ENCODE results near the gene SUPT20H. TPM values are rescaled to one million over a fixed set of nuclear protein-coding genes. Genes with fewer than 3 reads are reported as not detected.

Gene SUPT20H
- total RNA-seq (100 to 1,000 TPM; 104 to 105 TPM), polyA plus RNA-seq (10 to 100 TPM; 59.9 to 66.2 TPM)

GRCh38 chr13:37058910-37059847 lies at the start of gene SUPT20H:
Gene SUPT20H (minus strand): TSS chr13:37059688. CDS start chr13:37051490, 8,198 bp downstream.
- Histone ChIP-seq H3K4me1 (ENCODE audit: insufficient read depth, low read length) (peaks cover 23% of the 10 kb centered on the region), H3K27me3 (ENCODE audit: insufficient read depth, low read length) (no peaks in the 10 kb centered on the region), H3K27ac (ENCODE audit: low read depth, low read length) (peak within 1 kb of the TSS; percentile 95), H3K36me3 (ENCODE audit: insufficient read depth, low read length) (no peaks in the 10 kb centered on the region), H3K9me3 (ENCODE audit: control insufficient read depth in 1 of 2, low read length in 2 of 2) (no peaks in the 10 kb centered on the region), H3K4me3 (ENCODE audit: low read length in 2 of 2) (peak within 1 kb of the TSS; percentile 72 to 77)
- peak within 1 kb of the TSS; percentile 91 to 97 (median 96) for H3K4me3 Mint-ChIP-seq
- CTCF ChIA-PET (ENCODE audit: partially characterized antibody), result interaction anchor here (0.7 kb wide), 1 partner anchor 59 kb away, joined by 5 read pairs; no protein-coding TSS in a partner anchor
- peak within 1 kb of the TSS; percentile 98 to 99 (median 99) for H3K27ac Mint-ChIP-seq
- peaks cover 14 to 56% (median 29%) of the 10 kb centered on the region in 4 donors for H3K4me1 Mint-ChIP-seq
- no peaks in the 10 kb centered on the region for H3K9me3 Mint-ChIP-seq
- peak; percentile 89 to 92 (median 90) for DNase-seq
- intact Hi-C loops (cut with micrococcal nuclease), result loop anchor here (1.0 to 2.0 kb wide), 5 partner anchors 59 to 1978 kb away; partner anchors contain the start of genes EXOSC8, RFXAP, SPART and UFM1
- peaks cover 6 to 22% of the 10 kb centered on the region in 2 donors for H3K36me3 Mint-ChIP-seq
- POLR2A ChIA-PET (ENCODE audit: partially characterized antibody), result interaction anchor here (1.0 to 4.9 kb wide), 2 partner anchors 12 to 59 kb away, joined by 5 to 49 read pairs; partner anchors contain the start of genes ALG5 and EXOSC8
- no peaks in the 10 kb centered on the region for H3K27me3 Mint-ChIP-seq

DNA sequence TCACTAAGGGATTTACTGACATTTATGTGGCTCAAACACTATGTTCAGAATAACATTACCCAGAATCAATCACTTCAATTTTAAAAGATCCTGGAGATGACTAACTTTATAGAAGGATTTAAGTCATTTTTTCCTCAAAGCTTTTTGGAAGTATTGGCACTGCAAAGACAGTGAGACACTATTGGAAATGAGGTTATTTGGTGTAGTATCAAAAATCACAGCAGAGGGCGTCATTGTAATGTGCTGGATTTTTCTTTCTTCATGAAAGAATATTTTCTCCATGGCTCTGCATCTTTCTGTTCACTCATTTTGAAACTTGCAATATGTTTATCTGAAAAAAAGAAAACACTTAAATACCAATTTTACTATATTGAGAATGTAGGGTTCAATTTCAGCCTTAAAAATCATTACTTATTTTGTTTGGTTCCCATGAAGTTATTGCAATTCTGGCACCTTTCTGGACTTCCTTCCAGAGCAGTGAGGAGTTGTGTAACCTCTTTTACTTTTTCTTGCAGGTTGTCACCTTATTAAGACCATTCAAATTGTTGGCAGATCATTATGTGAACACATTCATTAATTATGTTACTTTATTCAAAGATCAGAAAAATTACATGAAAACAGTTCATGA lies 49.7 kb upstream of the SUPT20H start:
- Histone ChIP-seq H3K27ac (ENCODE audit: low read depth, low read length) (no peak overlapping the region), H3K4me1 (ENCODE audit: insufficient read depth, low read length) (no peaks in the 10 kb centered on the region), H3K27me3 (ENCODE audit: insufficient read depth, low read length) (no peaks in the 10 kb centered on the region), H3K9me3 (ENCODE audit: control insufficient read depth in 1 of 2, low read length in 2 of 2) (no peaks in the 10 kb centered on the region), H3K36me3 (ENCODE audit: insufficient read depth, low read length) (no peaks in the 10 kb centered on the region), H3K4me3 (ENCODE audit: low read length in 2 of 2) (no peak overlapping the region)
- POLR2A ChIA-PET (ENCODE audit: partially characterized antibody), result no interaction called here
- no peak overlapping the region for H3K27ac Mint-ChIP-seq
- H3K9me3 Mint-ChIP-seq, result peaks cover 0 to 2% (median 0%) of the 10 kb centered on the region in 8 donors
- DNase-seq, result no peak
- peaks cover 3 to 4% of the 10 kb centered on the region in 2 donors for H3K27me3 Mint-ChIP-seq
- intact Hi-C loops (cut with micrococcal nuclease), result no loop called here
- no peak overlapping the region for H3K4me3 Mint-ChIP-seq
- no peaks in the 10 kb centered on the region for H3K4me1 Mint-ChIP-seq
- CTCF ChIA-PET (ENCODE audit: partially characterized antibody), result no interaction called here
- no peaks in the 10 kb centered on the region for H3K36me3 Mint-ChIP-seq

- H3K36me3 Mint-ChIP-seq, result no peaks in the 10 kb centered on the region
- Histone ChIP-seq H3K36me3 (ENCODE audit: insufficient read depth, low read length) (no peaks in the 10 kb centered on the region), H3K4me1 (ENCODE audit: insufficient read depth, low read length) (no peaks in the 10 kb centered on the region), H3K27ac (ENCODE audit: low read depth, low read length) (no peak overlapping the region), H3K9me3 (ENCODE audit: control insufficient read depth in 1 of 2, low read length in 2 of 2) (no peaks in the 10 kb centered on the region), H3K4me3 (ENCODE audit: low read length in 2 of 2) (no peak overlapping the region), H3K27me3 (ENCODE audit: insufficient read depth, low read length) (no peaks in the 10 kb centered on the region)
- no peak for DNase-seq
- ChIA-PET POLR2A (ENCODE audit: partially characterized antibody) (no interaction called here), CTCF (ENCODE audit: partially characterized antibody) (no interaction called here)
- H3K4me3 Mint-ChIP-seq, result no peak overlapping the region
- intact Hi-C loops (cut with micrococcal nuclease), result no loop called here
- peaks cover 5 to 7% of the 10 kb centered on the region in 2 donors for H3K27me3 Mint-ChIP-seq
- H3K4me1 Mint-ChIP-seq, result no peaks in the 10 kb centered on the region
- no peak overlapping the region for H3K27ac Mint-ChIP-seq
- no peaks in the 10 kb centered on the region for H3K9me3 Mint-ChIP-seq
Measured at GRCh38 chr13:37107868-37108267, 48.4 kb upstream of the SUPT20H start.

DNA sequence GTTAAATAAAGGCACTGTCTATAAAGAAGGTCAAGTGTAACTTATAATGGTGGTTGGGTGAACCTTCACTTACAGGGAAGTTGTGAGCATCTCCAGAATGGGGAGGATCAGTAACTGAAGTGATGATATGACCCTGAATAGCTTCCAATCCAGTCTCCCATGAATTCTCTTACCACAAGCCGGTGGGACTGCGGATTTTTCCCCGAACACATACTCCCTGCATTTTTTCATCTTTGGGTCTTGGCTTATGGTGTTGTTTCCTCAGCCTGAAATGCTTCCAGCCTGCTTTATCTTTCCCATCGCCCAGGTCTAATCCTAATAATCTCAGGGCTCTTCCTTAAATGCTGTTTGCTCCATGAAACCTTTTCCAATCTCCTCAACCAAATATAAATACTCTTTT lies 48.0 kb upstream of the SUPT20H start:
- intact Hi-C loops (cut with micrococcal nuclease), result no loop called here
- Mint-ChIP-seq H3K36me3 (no peaks in the 10 kb centered on the region), H3K27me3 (peaks cover 7 to 8% of the 10 kb centered on the region in 2 donors), H3K4me1 (no peaks in the 10 kb centered on the region), H3K27ac (no peak overlapping the region), H3K9me3 (no peaks in the 10 kb centered on the region), H3K4me3 (no peak overlapping the region)
- H3K4me3 ChIP-seq (ENCODE audit: low read length in 2 of 2), result no peak overlapping the region
- no peaks in the 10 kb centered on the region for H3K9me3 ChIP-seq (ENCODE audit: control insufficient read depth in 1 of 2, low read length in 2 of 2)
- ChIA-PET CTCF (ENCODE audit: partially characterized antibody) (no interaction called here), POLR2A (ENCODE audit: partially characterized antibody) (no interaction called here)
- H3K36me3 ChIP-seq (ENCODE audit: insufficient read depth, low read length), result no peaks in the 10 kb centered on the region
- no peak for DNase-seq
- no peak overlapping the region for H3K27ac ChIP-seq (ENCODE audit: low read depth, low read length)
- H3K4me1 ChIP-seq (ENCODE audit: insufficient read depth, low read length), result no peaks in the 10 kb centered on the region
- H3K27me3 ChIP-seq (ENCODE audit: insufficient read depth, low read length), result no peaks in the 10 kb centered on the region

GRCh38 chr13:37106642-37107041 lies 47.2 kb upstream of the SUPT20H start:
- H3K27me3 ChIP-seq (ENCODE audit: insufficient read depth, low read length), result no peaks in the 10 kb centered on the region
- Mint-ChIP-seq H3K4me1 (no peaks in the 10 kb centered on the region), H3K27me3 (peaks cover 8 to 10% of the 10 kb centered on the region in 2 donors), H3K9me3 (no peaks in the 10 kb centered on the region), H3K27ac (no peak overlapping the region), H3K4me3 (no peak overlapping the region), H3K36me3 (no peaks in the 10 kb centered on the region)
- ChIA-PET POLR2A (ENCODE audit: partially characterized antibody) (no interaction called here), CTCF (ENCODE audit: partially characterized antibody) (no interaction called here)
- H3K27ac ChIP-seq (ENCODE audit: low read depth, low read length), result no peak overlapping the region
- no peak for DNase-seq
- no peaks in the 10 kb centered on the region for H3K4me1 ChIP-seq (ENCODE audit: insufficient read depth, low read length)
- H3K4me3 ChIP-seq (ENCODE audit: low read length in 2 of 2), result no peak overlapping the region
- intact Hi-C loops (cut with micrococcal nuclease), result no loop called here
- no peaks in the 10 kb centered on the region for H3K9me3 ChIP-seq (ENCODE audit: control insufficient read depth in 1 of 2, low read length in 2 of 2)
- no peaks in the 10 kb centered on the region for H3K36me3 ChIP-seq (ENCODE audit: insufficient read depth, low read length)

GRCh38 chr13:37105251-37105714 lies 45.8 kb upstream of the SUPT20H start, which contains the start of gene CSNK1A1L:
Gene CSNK1A1L (minus strand): TSS chr13:37105664. CDS start chr13:37105256, 408 bp downstream.
- intact Hi-C loops (cut with micrococcal nuclease), result no loop called here
- no peaks in the 10 kb centered on the region for H3K36me3 ChIP-seq (ENCODE audit: insufficient read depth, low read length)

GRCh38 chr13:37102896-37103295 lies 43.4 kb upstream of the SUPT20H start:
- H3K36me3 Mint-ChIP-seq, result no peaks in the 10 kb centered on the region
- ChIA-PET POLR2A (ENCODE audit: partially characterized antibody) (no interaction called here), CTCF (ENCODE audit: partially characterized antibody) (no interaction called here)
- Histone ChIP-seq H3K27me3 (ENCODE audit: insufficient read depth, low read length) (no peaks in the 10 kb centered on the region), H3K27ac (ENCODE audit: low read depth, low read length) (no peak overlapping the region), H3K36me3 (ENCODE audit: insufficient read depth, low read length) (no peaks in the 10 kb centered on the region), H3K4me1 (ENCODE audit: insufficient read depth, low read length) (no peaks in the 10 kb centered on the region), H3K9me3 (ENCODE audit: control insufficient read depth in 1 of 2, low read length in 2 of 2) (no peaks in the 10 kb centered on the region), H3K4me3 (ENCODE audit: low read length in 2 of 2) (no peak overlapping the region)
- H3K4me3 Mint-ChIP-seq, result no peak overlapping the region
- H3K27ac Mint-ChIP-seq, result no peak overlapping the region
- no peaks in the 10 kb centered on the region for H3K4me1 Mint-ChIP-seq
- H3K27me3 Mint-ChIP-seq, result peaks cover 9 to 13% of the 10 kb centered on the region in 2 donors
- DNase-seq, result no peak
- H3K9me3 Mint-ChIP-seq, result no peaks in the 10 kb centered on the region
- intact Hi-C loops (cut with micrococcal nuclease), result no loop called here

More at GRCh38 chr13:37105251-37105714, 45.8 kb upstream of the SUPT20H start, which contains the start of gene CSNK1A1L:
- ChIA-PET POLR2A (ENCODE audit: partially characterized antibody) (no interaction called here), CTCF (ENCODE audit: partially characterized antibody) (interaction anchor here (0.5 kb wide), 1 partner anchor 693 kb away, joined by 3 read pairs; no protein-coding TSS in a partner anchor)
- Mint-ChIP-seq H3K4me3 (no peak within 1 kb of the TSS), H3K27ac (no peak within 1 kb of the TSS), H3K27me3 (peaks cover 8 to 10% of the 10 kb centered on the region in 2 donors), H3K9me3 (no peaks in the 10 kb centered on the region), H3K4me1 (no peaks in the 10 kb centered on the region), H3K36me3 (no peaks in the 10 kb centered on the region)
- no peaks in the 10 kb centered on the region for H3K27me3 ChIP-seq (ENCODE audit: insufficient read depth, low read length)
- no peak within 1 kb of the TSS for H3K4me3 ChIP-seq (ENCODE audit: low read length in 2 of 2)
- no peak for DNase-seq
- H3K4me1 ChIP-seq (ENCODE audit: insufficient read depth, low read length), result no peaks in the 10 kb centered on the region
- no peaks in the 10 kb centered on the region for H3K9me3 ChIP-seq (ENCODE audit: control insufficient read depth in 1 of 2, low read length in 2 of 2)
- H3K27ac ChIP-seq (ENCODE audit: low read depth, low read length), result no peak within 1 kb of the TSS

All from CD4-positive, alpha-beta memory T cell (primary cell).